GM12874 (cell line): ENCODE measurements around the gene CFH.

ENCODE experiments used
- TF ChIP-seq, protein P1 (sequence below): IDR thresholded peaks from 2 replicates; pipeline ENCODE4 v1.5.1; 2011; ENCODE audit warnings: low read depth, mild to moderate bottlenecking, control low read depth, low read length, moderate library complexity; ENCODE audit not compliant: insufficient read depth

Gene CFH

GRCh38 chr1:196651637-196652215 is at the start of gene CFH:
CFH (plus strand) TSS chr1:196652043; CDS start chr1:196652118, 75 bp downstream.
- TF ChIP-seq, protein P1, sequence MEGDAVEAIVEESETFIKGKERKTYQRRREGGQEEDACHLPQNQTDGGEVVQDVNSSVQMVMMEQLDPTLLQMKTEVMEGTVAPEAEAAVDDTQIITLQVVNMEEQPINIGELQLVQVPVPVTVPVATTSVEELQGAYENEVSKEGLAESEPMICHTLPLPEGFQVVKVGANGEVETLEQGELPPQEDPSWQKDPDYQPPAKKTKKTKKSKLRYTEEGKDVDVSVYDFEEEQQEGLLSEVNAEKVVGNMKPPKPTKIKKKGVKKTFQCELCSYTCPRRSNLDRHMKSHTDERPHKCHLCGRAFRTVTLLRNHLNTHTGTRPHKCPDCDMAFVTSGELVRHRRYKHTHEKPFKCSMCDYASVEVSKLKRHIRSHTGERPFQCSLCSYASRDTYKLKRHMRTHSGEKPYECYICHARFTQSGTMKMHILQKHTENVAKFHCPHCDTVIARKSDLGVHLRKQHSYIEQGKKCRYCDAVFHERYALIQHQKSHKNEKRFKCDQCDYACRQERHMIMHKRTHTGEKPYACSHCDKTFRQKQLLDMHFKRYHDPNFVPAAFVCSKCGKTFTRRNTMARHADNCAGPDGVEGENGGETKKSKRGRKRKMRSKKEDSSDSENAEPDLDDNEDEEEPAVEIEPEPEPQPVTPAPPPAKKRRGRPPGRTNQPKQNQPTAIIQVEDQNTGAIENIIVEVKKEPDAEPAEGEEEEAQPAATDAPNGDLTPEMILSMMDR, result no peak

- TF ChIP-seq, protein P1, result no peak
Observed at GRCh38 chr1:196603651-196604050, 48.2 kb upstream of the CFH start.

GRCh38 chr1:196607981-196608380 is 43.9 kb upstream of the CFH start:
- TF ChIP-seq, protein P1, result no peak

DNA sequence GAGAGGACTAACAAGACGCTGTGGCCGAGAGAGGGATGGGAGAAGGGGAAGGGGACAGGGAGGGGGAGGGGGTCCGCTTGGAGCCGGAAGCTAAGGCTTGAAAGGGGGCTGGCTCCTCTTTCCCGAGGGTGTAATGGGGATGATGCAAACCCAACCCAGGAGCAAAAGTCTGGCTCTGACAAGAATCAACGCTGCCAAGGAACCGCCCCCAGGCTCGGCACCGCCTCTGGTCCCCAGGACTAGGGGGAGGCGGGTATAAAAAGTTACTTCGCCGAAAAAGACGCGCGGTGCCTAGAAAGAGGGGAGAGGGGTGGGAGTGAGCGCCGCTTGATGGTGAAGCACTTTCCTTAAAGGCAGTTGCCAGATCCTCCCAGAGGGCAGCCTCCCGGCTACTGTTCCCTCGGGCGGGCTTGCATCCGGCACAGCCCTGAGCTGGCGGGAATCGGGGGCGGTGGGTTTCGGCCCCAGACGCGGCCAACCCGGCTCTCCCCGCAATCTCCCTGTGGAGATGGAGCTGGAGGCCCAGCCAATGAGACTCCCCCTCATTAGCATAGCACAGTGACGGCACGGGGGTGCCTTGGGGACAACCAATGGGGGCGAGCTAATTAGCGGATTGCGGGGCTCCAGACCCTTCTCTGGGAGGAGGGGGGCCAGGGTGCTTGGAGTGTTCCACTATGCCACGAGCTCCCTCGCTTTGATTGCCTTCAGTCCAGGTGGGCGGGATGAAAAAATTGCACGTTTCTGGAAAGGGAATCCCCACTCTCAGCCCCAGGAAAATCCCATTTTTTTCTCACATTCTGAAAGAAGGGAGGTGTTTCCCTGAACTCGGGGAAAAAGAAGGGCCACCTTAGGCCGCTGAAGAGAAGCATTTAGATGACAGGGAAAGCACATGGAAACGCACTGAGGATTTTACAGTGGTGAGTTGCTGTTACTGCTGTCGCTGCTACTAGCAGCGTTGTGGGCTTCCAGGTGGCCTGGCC is 43.2 kb upstream of the CFH start, which contains the start of gene KCNT2:
Gene KCNT2, minus strand, starts transcription at position 51 of the 980 bp plus-strand sequence. CDS start 131 bp downstream, outside the sequence.
- TF ChIP-seq, protein P1, result no peak

GRCh38 chr1:196609370-196609737 is 42.5 kb upstream of the CFH start:
- TF ChIP-seq, protein P1, result no peak

DNA sequence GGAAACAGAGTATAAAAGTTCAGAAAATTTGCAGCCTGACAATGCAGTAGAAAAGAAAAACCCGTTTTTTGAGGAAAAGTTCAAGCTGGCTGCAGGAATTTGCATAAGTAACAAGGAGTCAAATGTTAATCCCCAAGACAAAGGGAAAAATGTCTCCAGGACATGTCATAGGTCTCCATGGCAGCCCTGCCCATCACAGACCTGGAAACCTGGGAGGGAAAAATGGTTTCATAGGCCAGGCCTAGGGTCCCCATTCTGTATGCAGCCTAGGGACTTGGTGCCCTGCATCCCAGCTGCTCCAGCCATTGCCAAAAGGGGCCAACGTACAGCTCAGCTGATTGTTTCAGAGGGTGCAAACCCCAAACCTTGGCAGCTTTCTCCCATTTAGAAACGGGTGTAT is 40.0 kb upstream of the CFH start:
- TF ChIP-seq, protein P1, result no peak

DNA sequence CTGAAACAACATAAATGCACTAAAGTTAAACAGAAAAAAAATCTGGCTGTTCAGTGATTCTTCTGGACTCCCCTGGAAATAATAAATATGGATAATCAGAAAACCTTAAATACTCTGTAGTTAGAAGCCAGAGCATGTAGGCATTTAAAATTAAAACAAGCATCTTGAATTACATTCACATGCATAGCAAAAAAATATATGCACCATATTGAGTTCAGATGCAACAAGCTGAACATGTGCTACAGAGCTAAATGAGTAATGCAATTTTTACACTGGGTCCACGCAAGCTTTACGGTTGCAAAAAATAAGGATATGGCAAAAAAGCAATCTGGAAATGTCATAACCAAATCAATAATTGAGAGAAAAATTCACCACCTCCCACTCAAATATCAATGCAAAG is 32.1 kb upstream of the CFH start:
- TF ChIP-seq, protein P1, result no peak
